HL-60/S4 (cell line): ENCODE measurements around the gene MEN1.

ENCODE experiments used
- in situ Hi-C: fragments of 300-500 bp; cut with MboI; formaldehyde crosslinking; loops from 2 replicates; pipeline ENCODE4 v1.14.3; 2022; ENCODE audit warnings: low sequenced_read_pairs

The MEN1 gene

GRCh38 chr11:64803846-64804345 lies 6.5 kb downstream of the MEN1 start:
- in situ Hi-C loops: no loop called here

DNA sequence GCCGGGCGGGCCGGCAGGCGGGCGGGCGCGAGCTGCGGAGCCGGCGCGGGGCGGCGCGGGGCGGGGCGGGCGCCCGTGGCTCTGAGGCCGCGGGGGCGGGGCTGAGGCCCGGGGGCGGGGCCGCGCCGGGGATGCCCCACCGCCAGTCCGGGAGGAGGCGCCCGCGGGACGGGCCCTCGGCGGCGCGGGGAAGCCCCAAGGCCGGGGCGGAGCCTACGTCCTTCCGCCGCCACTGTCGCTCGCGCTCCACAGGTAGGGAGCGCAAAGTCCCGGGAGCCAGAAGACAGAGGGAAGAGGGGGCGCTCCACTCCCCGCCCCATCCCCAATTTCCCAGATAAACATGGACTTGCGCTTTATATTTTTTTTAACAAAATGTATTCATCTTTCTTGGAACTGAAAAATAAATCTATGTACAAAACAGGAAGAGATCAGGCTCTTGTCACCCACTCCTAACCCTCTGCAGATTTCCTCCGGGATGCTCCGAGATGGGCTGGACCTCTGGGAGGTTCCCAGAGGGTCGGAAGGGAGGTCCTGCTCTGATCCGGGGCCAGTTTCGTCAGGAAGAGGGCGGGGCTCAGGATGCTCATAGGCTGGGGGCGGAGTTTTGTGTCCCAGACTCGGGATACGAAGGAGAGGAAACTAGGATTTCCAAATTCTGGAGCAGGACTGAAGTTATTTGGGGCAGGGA lies 7.0 kb downstream of the MEN1 start, which contains the start of gene MAP4K2:
MAP4K2 (minus strand) TSS at position 57 of the 688 bp plus-strand sequence. CDS start 65 bp downstream, outside the sequence.
- in situ Hi-C loops: no loop called here

- in situ Hi-C loops: no loop called here
Observed at GRCh38 chr11:64802370-64803157, 7.8 kb downstream of the MEN1 start.

DNA sequence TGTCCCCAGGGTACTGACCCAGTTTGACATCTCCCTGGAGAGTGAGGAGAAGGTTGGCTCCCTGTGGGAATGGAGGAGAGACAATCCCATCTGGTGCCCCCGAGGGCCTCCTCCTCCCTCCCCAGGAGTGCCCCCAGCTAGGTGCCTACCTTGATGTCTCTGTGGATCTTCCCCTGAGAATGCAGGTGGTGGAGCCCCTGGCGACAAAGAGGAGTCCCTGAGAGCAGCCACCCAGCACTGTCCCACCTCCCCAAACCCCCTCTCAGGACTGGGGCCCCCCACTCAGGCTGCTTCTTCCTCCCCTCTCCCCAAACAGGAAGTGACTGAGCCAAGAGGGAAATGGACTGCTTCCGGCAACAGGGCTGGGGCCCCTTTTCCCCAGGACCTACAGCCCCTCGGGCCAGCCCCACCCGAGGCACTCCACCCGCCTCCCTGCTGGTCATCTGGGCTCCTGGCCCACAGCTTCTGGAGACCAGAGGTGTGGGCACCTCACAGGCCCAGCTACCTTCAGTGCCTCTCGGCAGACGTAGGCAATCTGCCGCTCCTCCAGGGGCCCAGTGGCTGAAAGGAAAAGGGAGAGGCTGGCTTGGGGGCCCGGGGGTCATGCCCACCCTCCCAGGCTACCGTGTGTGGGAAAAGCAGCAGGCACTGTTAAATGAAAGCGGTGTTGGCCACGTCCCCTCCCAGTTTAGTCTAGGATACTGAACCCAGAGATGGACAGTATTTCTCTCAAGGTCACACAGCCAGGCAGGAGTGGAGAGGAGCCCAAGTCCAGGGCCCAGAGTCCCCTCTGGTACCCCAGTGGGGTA lies 8.6 kb downstream of the MEN1 start:
- in situ Hi-C loops: no loop called here

GRCh38 chr11:64801158-64801464 lies 9.2 kb downstream of the MEN1 start:
- in situ Hi-C loops: no loop called here

DNA sequence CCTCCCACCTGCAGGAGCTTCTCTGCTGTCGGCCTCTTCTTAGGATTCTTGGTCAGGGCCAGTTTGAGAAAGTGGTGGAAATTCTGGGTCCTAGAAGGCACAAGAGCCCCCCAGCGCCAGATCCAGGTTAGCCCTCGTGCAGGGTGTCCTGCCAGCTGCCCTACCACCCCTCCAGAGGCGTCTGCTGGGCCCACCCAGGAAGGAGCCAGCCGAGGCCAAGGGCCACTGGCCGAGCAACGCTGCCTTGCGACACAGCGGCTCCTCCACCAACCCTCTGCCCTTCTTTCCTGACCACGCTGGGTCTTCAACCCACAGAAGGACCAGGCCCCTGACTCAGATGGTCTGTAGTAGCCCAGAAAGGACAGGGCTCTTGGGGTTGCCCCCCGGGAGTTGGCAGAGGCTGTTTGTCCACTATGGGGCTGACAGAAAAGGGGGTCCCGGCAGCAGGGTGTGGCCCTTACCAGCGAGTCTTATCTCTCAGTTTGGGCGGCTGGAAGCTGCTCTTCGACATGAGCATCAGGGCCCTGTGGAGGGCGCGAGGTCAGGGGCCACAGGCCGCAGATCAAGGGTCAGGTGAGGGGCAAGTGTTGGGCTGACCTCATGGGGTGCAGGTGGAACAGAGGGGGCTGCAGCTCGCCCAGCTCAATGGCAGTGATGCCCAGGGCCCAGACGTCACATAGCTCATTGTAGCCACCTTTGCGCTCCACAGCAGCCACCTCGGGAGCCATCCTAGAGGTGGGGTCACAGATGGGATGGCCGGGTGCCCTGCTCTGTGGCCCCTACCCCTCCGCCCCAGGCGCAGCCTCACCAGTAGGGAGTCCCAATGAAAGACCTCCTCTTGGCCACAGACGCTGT lies 9.8 kb downstream of the MEN1 start:
- in situ Hi-C loops: no loop called here

DNA sequence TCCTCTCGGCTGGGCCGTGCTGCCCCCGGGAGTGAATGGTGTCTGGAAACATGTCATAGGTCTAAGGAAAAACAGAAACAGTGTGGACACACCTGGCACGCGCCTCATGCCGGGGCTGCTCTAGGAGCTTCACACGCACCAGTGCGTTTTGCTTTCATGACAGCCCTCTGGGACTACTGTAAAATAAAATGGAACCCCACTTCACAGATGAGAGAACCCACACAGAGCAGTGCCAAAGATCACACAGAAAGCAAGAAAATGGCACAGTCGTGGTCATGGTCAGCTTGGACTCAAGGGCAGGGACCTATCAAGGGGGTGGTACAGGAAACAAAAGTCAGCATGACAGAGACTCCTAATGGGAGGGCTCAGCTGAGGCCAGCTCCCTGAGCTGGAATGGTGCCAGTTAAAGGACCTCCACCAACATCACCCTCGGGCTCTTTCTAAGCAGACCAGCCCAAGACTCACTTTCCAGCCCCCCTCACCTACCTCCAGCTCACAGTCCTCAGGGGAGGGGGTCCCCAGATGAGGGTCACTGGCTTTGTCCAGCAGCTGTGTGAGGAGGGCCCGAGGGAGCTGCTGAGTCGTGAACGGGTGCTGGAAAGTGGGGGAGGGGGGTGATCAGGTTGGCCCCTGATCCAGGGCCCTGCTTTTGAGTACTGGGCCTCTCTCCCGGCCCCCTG lies 10.6 kb downstream of the MEN1 start:
- in situ Hi-C loops: no loop called here

- in situ Hi-C loops: no loop called here
Observed at GRCh38 chr11:64799256-64799622, 11.1 kb downstream of the MEN1 start.

DNA sequence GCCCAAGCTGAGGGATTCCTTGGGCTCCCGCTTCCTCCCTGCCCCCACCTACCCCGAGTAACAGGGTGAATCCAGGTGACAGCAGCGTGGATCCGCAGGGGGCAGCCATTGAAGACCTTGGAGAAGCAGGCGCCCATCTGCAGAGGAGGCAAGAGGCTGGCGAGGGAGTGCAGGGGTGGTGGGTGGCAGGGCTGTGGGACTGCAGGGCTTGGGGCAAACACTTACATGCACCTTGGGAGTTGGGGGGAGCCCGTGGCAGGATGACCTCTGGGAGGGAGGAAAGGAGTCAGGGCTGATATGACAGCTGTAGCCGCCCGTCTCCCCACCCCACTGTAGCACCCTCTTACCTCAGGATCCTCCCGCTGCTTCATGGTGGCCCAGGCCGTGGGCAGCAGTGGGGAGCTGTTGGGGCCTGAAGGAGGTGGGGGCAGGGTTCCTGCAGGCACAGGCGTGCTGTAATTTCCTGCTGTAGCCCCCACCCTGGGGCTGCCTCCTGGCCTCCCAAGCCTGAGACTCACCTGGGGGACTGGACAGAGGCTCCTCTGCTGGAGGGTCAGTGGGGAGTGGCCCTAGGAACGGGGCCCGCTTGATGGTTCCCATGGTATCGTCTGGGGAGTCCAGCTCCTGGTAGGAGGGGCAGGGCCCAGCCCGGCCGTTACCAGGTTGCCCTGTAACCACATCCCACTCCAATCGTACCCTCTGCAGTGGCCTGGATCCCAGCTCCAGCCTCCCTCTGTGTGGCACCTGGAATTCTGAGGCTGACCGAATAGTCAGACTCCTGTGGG lies 13.4 kb downstream of the MEN1 start:
- in situ Hi-C loops: no loop called here

DNA sequence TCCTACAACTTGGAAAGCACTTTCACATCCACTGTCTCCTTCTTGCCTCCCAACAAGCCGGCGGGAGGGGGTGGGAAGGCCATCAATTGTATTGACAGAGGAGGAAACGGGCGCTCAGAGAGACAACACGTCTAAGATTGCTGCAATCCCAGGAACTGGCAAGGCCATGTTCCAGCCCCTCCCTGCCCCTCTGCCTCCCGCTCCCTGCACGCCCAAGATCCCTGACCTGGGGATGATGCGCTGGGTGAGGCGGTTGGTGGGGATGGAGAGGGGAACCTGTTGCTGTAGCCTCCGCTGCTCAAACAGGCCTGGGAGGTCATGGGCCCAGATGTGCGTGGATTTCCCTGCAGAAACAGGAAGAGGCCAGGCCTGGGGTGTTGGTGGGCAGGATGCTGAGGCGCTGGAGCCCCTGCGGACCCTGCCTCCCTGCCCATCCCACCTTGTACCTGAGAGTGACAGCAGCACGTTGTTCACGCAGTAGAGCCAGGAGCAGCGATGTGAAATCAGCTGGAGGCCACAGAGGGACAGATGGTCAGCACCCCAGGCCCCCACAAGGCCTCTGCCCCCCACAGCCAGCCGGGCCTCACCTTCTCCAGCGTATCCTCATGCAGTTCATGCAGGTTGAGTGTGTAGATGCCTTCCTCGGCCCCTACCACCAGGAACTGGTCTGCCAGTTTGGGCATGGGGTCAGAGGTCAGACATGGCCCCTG lies 14.1 kb downstream of the MEN1 start:
- in situ Hi-C loops: no loop called here

- in situ Hi-C loops: no loop called here
Observed at GRCh38 chr11:64794526-64794925, 15.8 kb downstream of the MEN1 start.

DNA sequence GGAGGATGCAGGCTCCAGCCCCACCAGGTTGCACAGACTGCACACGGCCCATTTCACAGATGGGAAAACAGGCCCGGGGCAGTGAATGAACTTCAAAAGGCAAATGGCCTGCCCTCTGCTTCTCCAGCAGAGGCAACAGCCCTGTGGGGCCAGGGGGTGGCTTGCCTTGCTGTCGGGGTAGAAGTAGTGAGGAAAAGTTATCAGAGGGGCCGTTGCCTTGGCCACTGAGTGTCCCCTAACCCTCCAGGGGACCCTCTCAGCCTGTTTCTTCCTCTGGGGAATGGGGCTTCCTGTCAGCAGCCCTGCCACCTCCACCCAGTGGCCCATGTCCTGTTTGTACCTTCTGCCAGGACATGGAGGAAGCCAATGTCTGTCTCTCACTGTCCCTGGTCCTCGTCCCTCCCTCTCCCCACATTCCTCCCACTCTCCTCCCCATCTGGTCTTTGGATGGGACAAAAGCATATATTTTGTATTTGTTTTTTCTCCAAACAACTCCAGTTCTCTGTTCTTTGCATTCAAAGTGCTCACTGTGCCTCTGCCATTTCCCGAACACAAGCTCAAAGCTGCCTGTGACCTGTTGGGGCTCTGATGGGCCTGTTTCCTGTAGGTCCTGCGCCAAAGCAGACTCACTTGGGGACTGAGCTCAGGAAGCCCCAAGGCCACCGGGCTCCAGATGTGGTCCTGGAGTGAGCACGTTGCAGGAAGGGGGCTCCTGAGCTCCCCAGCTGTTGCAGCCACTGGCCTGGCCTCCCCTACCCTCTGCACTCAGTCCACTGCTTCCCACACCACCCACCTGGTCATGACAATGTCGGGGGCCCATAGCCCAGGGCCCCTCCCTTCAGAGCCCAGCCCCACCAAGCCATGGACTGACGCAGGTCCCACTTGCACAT lies 16.8 kb downstream of the MEN1 start:
- in situ Hi-C loops: no loop called here

DNA sequence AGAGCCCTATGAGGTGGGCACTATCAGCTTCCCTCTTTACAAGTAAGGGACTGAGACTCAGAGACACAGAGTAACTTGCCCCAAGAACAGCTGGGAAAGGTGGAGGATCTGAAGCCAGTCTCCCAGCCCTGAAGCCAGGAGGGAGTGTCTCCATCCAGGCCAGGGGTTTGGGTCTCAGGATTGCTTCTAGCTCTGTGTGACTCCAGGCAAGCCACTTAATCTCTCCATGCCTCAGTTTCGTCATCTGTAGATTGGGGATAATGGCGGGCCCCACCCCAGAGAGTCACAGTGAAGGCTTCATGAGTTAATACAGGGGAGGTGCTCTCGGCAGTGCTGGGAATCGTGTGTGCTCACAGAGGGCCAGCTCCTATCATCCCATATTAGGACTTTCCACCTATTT lies 17.9 kb downstream of the MEN1 start:
- in situ Hi-C loops: no loop called here

- in situ Hi-C loops: no loop called here
Observed at GRCh38 chr11:64791781-64792291, 18.5 kb downstream of the MEN1 start.

GRCh38 chr11:64790205-64791095 lies 19.9 kb downstream of the MEN1 start:
- in situ Hi-C loops: no loop called here
